ENCODE measurements around the gene CPNE4.

Gene CPNE4

GRCh38 chr3:131849616-131850015 lies 185.2 kb downstream of the CPNE4 start:
- Histone ChIP-seq H3K27me3 (ENCODE audit: insufficient read depth, poor library complexity, severe bottlenecking) (peaks cover 3% of the 10 kb centered on the region), H3K36me3 (ENCODE audit: low read depth) (no peaks in the 10 kb centered on the region), H3K9me3 (ENCODE audit: severe bottlenecking) (no peaks in the 10 kb centered on the region), H3K27ac (ENCODE audit: poor library complexity, severe bottlenecking) (no peak overlapping the region), H3K4me3 (ENCODE audit: severe bottlenecking) (no peak overlapping the region), H3K4me1 (ENCODE audit: insufficient read depth, poor library complexity, severe bottlenecking) (no peaks in the 10 kb centered on the region)
- no peak for DNase-seq (ENCODE audit: low spot score)
- TF ChIP-seq, protein P1, sequence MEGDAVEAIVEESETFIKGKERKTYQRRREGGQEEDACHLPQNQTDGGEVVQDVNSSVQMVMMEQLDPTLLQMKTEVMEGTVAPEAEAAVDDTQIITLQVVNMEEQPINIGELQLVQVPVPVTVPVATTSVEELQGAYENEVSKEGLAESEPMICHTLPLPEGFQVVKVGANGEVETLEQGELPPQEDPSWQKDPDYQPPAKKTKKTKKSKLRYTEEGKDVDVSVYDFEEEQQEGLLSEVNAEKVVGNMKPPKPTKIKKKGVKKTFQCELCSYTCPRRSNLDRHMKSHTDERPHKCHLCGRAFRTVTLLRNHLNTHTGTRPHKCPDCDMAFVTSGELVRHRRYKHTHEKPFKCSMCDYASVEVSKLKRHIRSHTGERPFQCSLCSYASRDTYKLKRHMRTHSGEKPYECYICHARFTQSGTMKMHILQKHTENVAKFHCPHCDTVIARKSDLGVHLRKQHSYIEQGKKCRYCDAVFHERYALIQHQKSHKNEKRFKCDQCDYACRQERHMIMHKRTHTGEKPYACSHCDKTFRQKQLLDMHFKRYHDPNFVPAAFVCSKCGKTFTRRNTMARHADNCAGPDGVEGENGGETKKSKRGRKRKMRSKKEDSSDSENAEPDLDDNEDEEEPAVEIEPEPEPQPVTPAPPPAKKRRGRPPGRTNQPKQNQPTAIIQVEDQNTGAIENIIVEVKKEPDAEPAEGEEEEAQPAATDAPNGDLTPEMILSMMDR (IDR thresholded peaks at IDR 0.05; ENCODE audit: poor library complexity, severe bottlenecking) = no peak
- ATAC-seq (ENCODE audit: low read depth) = no peak

GRCh38 chr3:131847966-131848510 lies 186.8 kb downstream of the CPNE4 start:
- Histone ChIP-seq H3K4me1 (ENCODE audit: insufficient read depth, poor library complexity, severe bottlenecking) (no peaks in the 10 kb centered on the region), H3K27ac (ENCODE audit: poor library complexity, severe bottlenecking) (no peak overlapping the region), H3K9me3 (ENCODE audit: severe bottlenecking) (no peaks in the 10 kb centered on the region), H3K4me3 (ENCODE audit: severe bottlenecking) (no peak overlapping the region), H3K36me3 (ENCODE audit: low read depth) (no peaks in the 10 kb centered on the region), H3K27me3 (ENCODE audit: insufficient read depth, poor library complexity, severe bottlenecking) (peaks cover 3% of the 10 kb centered on the region)
- DNase-seq (ENCODE audit: low spot score) = no peak
- TF ChIP-seq, protein P1 (IDR thresholded peaks at IDR 0.05; ENCODE audit: poor library complexity, severe bottlenecking) = no peak
- no peak for ATAC-seq (ENCODE audit: low read depth)

- Histone ChIP-seq H3K4me3 (ENCODE audit: severe bottlenecking) (no peak overlapping the region), H3K4me1 (ENCODE audit: insufficient read depth, poor library complexity, severe bottlenecking) (no peaks in the 10 kb centered on the region), H3K9me3 (ENCODE audit: severe bottlenecking) (no peaks in the 10 kb centered on the region), H3K27ac (ENCODE audit: poor library complexity, severe bottlenecking) (no peak overlapping the region), H3K36me3 (ENCODE audit: low read depth) (no peaks in the 10 kb centered on the region), H3K27me3 (ENCODE audit: insufficient read depth, poor library complexity, severe bottlenecking) (no peaks in the 10 kb centered on the region)
- ATAC-seq (ENCODE audit: low read depth) (no peak), DNase-seq (ENCODE audit: low spot score) (no peak)
- TF ChIP-seq, protein P1 (IDR thresholded peaks at IDR 0.05; ENCODE audit: poor library complexity, severe bottlenecking) = no peak
These were observed 188.4 kb downstream of the CPNE4 start for GRCh38 chr3:131846296-131846924.

GRCh38 chr3:131843174-131843573 lies 191.6 kb downstream of the CPNE4 start:
- no peaks in the 10 kb centered on the region for H3K9me3 ChIP-seq (ENCODE audit: severe bottlenecking)
- no peak for DNase-seq (ENCODE audit: low spot score)
- no peaks in the 10 kb centered on the region for H3K4me1 ChIP-seq (ENCODE audit: insufficient read depth, poor library complexity, severe bottlenecking)
- H3K36me3 ChIP-seq (ENCODE audit: low read depth) = no peaks in the 10 kb centered on the region
- no peak overlapping the region for H3K27ac ChIP-seq (ENCODE audit: poor library complexity, severe bottlenecking)
- TF ChIP-seq, protein P1 (IDR thresholded peaks at IDR 0.05; ENCODE audit: poor library complexity, severe bottlenecking) = no peak
- ATAC-seq (ENCODE audit: low read depth) = no peak
- no peak overlapping the region for H3K4me3 ChIP-seq (ENCODE audit: severe bottlenecking)
- no peaks in the 10 kb centered on the region for H3K27me3 ChIP-seq (ENCODE audit: insufficient read depth, poor library complexity, severe bottlenecking)

DNA sequence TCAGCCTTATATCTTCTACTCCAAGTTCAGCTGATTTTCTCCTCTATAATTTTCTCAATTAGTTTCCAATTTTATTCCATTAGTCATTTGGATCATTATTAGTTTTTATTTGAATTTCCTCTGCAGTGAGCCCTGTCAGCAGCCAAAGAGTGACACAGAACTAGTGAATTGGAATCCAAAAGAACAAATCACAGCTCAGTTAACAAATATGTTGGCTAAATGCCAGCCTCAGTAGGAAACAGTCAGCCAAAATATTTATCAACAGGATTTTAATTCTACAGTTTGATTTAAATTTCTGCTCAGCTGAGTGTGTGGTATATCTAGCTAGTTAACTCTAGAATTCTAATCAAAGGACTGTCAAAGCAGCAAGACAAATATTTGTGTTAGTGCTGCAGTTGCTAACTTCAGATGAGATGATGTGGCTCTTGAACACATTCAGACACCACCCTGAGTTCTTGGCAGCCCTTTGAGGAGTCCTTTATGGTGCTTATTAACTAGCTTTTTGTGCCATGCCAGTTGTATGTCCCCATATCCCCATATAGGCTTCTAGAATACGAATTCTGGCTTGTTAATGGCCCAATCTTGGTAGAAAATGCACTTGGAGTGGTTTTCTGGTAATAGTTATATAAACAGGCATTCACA lies 194.5 kb downstream of the CPNE4 start:
- Histone ChIP-seq H3K27me3 (ENCODE audit: insufficient read depth, poor library complexity, severe bottlenecking) (no peaks in the 10 kb centered on the region), H3K4me1 (ENCODE audit: insufficient read depth, poor library complexity, severe bottlenecking) (no peaks in the 10 kb centered on the region), H3K4me3 (ENCODE audit: severe bottlenecking) (no peak overlapping the region), H3K9me3 (ENCODE audit: severe bottlenecking) (no peaks in the 10 kb centered on the region), H3K36me3 (ENCODE audit: low read depth) (no peaks in the 10 kb centered on the region), H3K27ac (ENCODE audit: poor library complexity, severe bottlenecking) (no peak overlapping the region)
- ATAC-seq (ENCODE audit: low read depth) = no peak
- TF ChIP-seq, protein P1 (IDR thresholded peaks at IDR 0.05; ENCODE audit: poor library complexity, severe bottlenecking) = no peak
- DNase-seq (ENCODE audit: low spot score) = no peak
